H9 (cell line): ENCODE measurements around the gene TUBA8. TPM values are rescaled to one million over a fixed set of nuclear protein-coding genes. Genes with fewer than 3 reads are reported as not detected.

Source experiments
- DNase-seq: peaks from one replicate; pipeline ENCODE4 v3.0.0-alpha.2; 2017
- H2AFZ ChIP-seq: one replicate; pipeline ENCODE4 v1.6.1; 2013; ENCODE audit warnings: mild to moderate bottlenecking, low read length, control low read depth, moderate library complexity
- H2AK5ac ChIP-seq: 2 replicates; pipeline ENCODE4 v1.6.1; 2013; ENCODE audit warnings: low read length, control low read depth, mixed read lengths; ENCODE audit not compliant: insufficient read length
- H2BK120ac ChIP-seq: one replicate; pipeline ENCODE4 v1.6.1; 2013; ENCODE audit warnings: low read depth, mild to moderate bottlenecking, low read length, control low read depth, inconsistent platforms; ENCODE audit not compliant: poor library complexity, severe bottlenecking
- H2BK12ac ChIP-seq: 2 replicates; pipeline ENCODE4 v1.6.1; 2013; ENCODE audit warnings: low read length, control low read depth, mixed read lengths, low read depth; ENCODE audit not compliant: insufficient read length
- H2BK15ac ChIP-seq: 2 replicates; pipeline ENCODE4 v1.6.1; 2013; ENCODE audit warnings: low read depth, low read length, control low read depth
- H2BK20ac ChIP-seq: one replicate; pipeline ENCODE4 v1.6.1; 2013; ENCODE audit warnings: low read depth, mild to moderate bottlenecking, low read length, control low read depth, inconsistent platforms; ENCODE audit not compliant: poor library complexity, severe bottlenecking
- H2BK5ac ChIP-seq: 2 replicates; pipeline ENCODE4 v1.6.1; 2013; ENCODE audit warnings: low read length, control low read depth, mixed read lengths; ENCODE audit not compliant: insufficient read length
- H3K14ac ChIP-seq: 2 replicates; pipeline ENCODE4 v1.6.1; 2013; ENCODE audit warnings: low read length, control low read depth; ENCODE audit not compliant: insufficient read depth
- H3K18ac ChIP-seq: 2 replicates; pipeline ENCODE4 v1.6.1; 2013; ENCODE audit warnings: low read depth, mild to moderate bottlenecking, mixed read lengths, low read length, control low read depth; ENCODE audit not compliant: insufficient read length
- H3K23ac ChIP-seq: 2 replicates; pipeline ENCODE4 v1.6.1; 2013; ENCODE audit warnings: low read length, control low read depth, mixed read lengths, low read depth; ENCODE audit not compliant: insufficient read length
- H3K23me2 ChIP-seq: 2 replicates; pipeline ENCODE4 v1.6.1; 2013; ENCODE audit warnings: low read depth, mild to moderate bottlenecking, mixed read lengths, low read length, control low read depth; ENCODE audit not compliant: insufficient read length, poor library complexity, severe bottlenecking
- H3K27ac ChIP-seq: 2 replicates; pipeline ENCODE4 v1.5.1; 2013; ENCODE audit warnings: low read length, control low read depth, mixed read lengths, low read depth; ENCODE audit not compliant: insufficient read length
- H3K27me3 ChIP-seq: 2 replicates; pipeline ENCODE4 v1.6.1; 2013; ENCODE audit warnings: low read length, control low read depth, inconsistent platforms; ENCODE audit not compliant: insufficient read depth
- H3K4ac ChIP-seq: 2 replicates; pipeline ENCODE4 v1.6.1; 2013; ENCODE audit warnings: low read depth, mild to moderate bottlenecking, control low read depth, inconsistent platforms, low read length, moderate library complexity
- H3K4me1 ChIP-seq: 2 replicates; pipeline ENCODE4 v1.6.1; 2013; ENCODE audit warnings: low read length, control low read depth, inconsistent platforms; ENCODE audit not compliant: insufficient read depth
- H3K4me2 ChIP-seq: 2 replicates; pipeline ENCODE4 v1.6.1; 2013; ENCODE audit warnings: low read length, control low read depth, mixed read lengths; ENCODE audit not compliant: insufficient read length, insufficient read depth
- H3K56ac ChIP-seq: 2 replicates; pipeline ENCODE4 v1.6.1; 2013; ENCODE audit warnings: low read depth, mild to moderate bottlenecking, mixed read lengths, low read length, control low read depth; ENCODE audit not compliant: insufficient read length
- H3K79me1 ChIP-seq: 2 replicates; pipeline ENCODE4 v1.6.1; 2013; ENCODE audit warnings: low read depth, mild to moderate bottlenecking, moderate library complexity, low read length, control low read depth, inconsistent platforms; ENCODE audit not compliant: insufficient read depth, poor library complexity, severe bottlenecking
- H3K79me2 ChIP-seq: 2 replicates; pipeline ENCODE4 v1.6.1; 2013; ENCODE audit warnings: low read length, control low read depth, inconsistent platforms; ENCODE audit not compliant: insufficient read depth
- H3K9ac ChIP-seq: 2 replicates; pipeline ENCODE4 v1.6.1; 2013; ENCODE audit warnings: low read length, control low read depth, mixed read lengths; ENCODE audit not compliant: insufficient read length; ENCODE audit errors: extremely low read depth
- H3K9me3 ChIP-seq: one replicate; pipeline ENCODE4 v1.6.1; 2013; ENCODE audit warnings: low read depth, low read length, inconsistent platforms; ENCODE audit not compliant: control insufficient read depth
- H3T11ph ChIP-seq: one replicate; pipeline ENCODE4 v1.6.1; 2013; ENCODE audit warnings: mild to moderate bottlenecking, low read length, control low read depth, inconsistent platforms
- H4K20me1 ChIP-seq: one replicate; pipeline ENCODE4 v1.6.1; 2013; ENCODE audit not compliant: control insufficient read depth, insufficient read length, insufficient read depth
- H4K5ac ChIP-seq: 2 replicates; pipeline ENCODE4 v1.6.1; 2013; ENCODE audit warnings: low read depth, mild to moderate bottlenecking, mixed read lengths, low read length, control low read depth; ENCODE audit not compliant: insufficient read length
- H4K8ac ChIP-seq: replicated peaks from 2 replicates; pipeline ENCODE4 v1.6.1; 2013; ENCODE audit warnings: low read length, control low read depth, mixed read lengths, low read depth; ENCODE audit not compliant: insufficient read length
- H4K91ac ChIP-seq: 2 replicates; pipeline ENCODE4 v1.6.1; 2013; ENCODE audit warnings: low read depth, mild to moderate bottlenecking, moderate library complexity, mixed read lengths, low read length, control low read depth; ENCODE audit not compliant: insufficient read length
- H3K27ac Mint-ChIP-seq, 3 experiments: 2 replicates in 2 of 3; 3 replicates in 1 of 3; pipeline ENCODE4 v1.8.0; 2020 to 2021; ENCODE audit warnings: mixed read lengths in 3 of 3, mild to moderate bottlenecking in 1 of 3, moderate library complexity in 1 of 3
- H3K27me3 Mint-ChIP-seq: 2 replicates; pipeline ENCODE4 v1.8.0; 2021; ENCODE audit warnings: low read depth, mild to moderate bottlenecking, moderate library complexity, mixed read lengths
- H3K36me3 Mint-ChIP-seq, 3 experiments: 2 replicates in 2 of 3; 3 replicates in 1 of 3; pipeline ENCODE4 v1.8.0; 2020 to 2021; ENCODE audit warnings: low read depth in 3 of 3, mixed read lengths in 3 of 3; ENCODE audit not compliant: insufficient read depth in 1 of 3
- H3K4me1 Mint-ChIP-seq, 2 experiments: 2 replicates each; pipeline ENCODE4 v1.8.0; 2020; ENCODE audit warnings: mixed read lengths in 2 of 2
- H3K4me3 Mint-ChIP-seq, 2 experiments: 2 replicates in 1 of 2; 3 replicates in 1 of 2; pipeline ENCODE4 v1.8.0; 2020 to 2021; ENCODE audit warnings: mild to moderate bottlenecking in 2 of 2, mixed read lengths in 2 of 2, moderate library complexity in 1 of 2
- H3K9me3 Mint-ChIP-seq, 2 experiments: 2 replicates in 1 of 2; 3 replicates in 1 of 2; pipeline ENCODE4 v1.8.0; 2020; ENCODE audit warnings: mild to moderate bottlenecking in 2 of 2, mixed read lengths in 2 of 2, moderate library complexity in 1 of 2
- CTCF ChIP-seq: fragments of 200-600 bp; sonication (generic); conservative IDR thresholded peaks from 3 replicates; pipeline ENCODE4 v1.8.0; 2021; ENCODE audit warnings: antibody characterized with exemption, mild to moderate bottlenecking
- WGBS: extraction: QIAGEN DNeasy Blood & Tissue Kit; methylation state at CpG from one replicate; pipeline ENCODE4 v1.1.7; 2013; ENCODE audit warnings: missing lambda C conversion rate, low lambda C conversion rate, mixed read lengths; ENCODE audit not compliant: insufficient read length; ENCODE audit errors: extremely low coverage; 5-methylcytosine and 5-hydroxymethylcytosine counted together
- total RNA-seq: library from RNA; stranded (reverse); gene quantifications from 2 replicates; pipeline ENCODE4 v1.2.1, GENCODE V29; 2021

The TUBA8 gene
- total RNA-seq, 1 experiment from 2014 or later: 2.0 TPM

- WGBS: no CpG with 5 or more reads among the region's 14 CpGs
- Histone ChIP-seq H2AFZ (no peak overlapping the region), H3K23ac (no peak overlapping the region), H3K56ac (no peak overlapping the region), H4K20me1 (no peaks in the 10 kb centered on the region), H2BK15ac (no peak overlapping the region), H3K9me3 (peaks cover 5% of the 10 kb centered on the region), H2BK120ac (no peak overlapping the region), H4K8ac (no peak overlapping the region), H3K27me3 (peaks cover 10% of the 10 kb centered on the region), H3K9ac (no peak overlapping the region), H3K4me1 (no peaks in the 10 kb centered on the region), H3K23me2 (peaks cover 10% of the 10 kb centered on the region), H3T11ph (no peak overlapping the region), H3K4ac (no peak overlapping the region), H3K18ac (no peak overlapping the region), H2AK5ac (no peak overlapping the region), H3K14ac (no peak overlapping the region), H3K79me2 (no peaks in the 10 kb centered on the region), H2BK20ac (no peak overlapping the region), H2BK5ac (no peak overlapping the region), H3K4me2 (peak overlapping the region; percentile 23), H4K91ac (no peak overlapping the region), H3K79me1 (no peaks in the 10 kb centered on the region), H2BK12ac (no peak overlapping the region), H4K5ac (no peak overlapping the region), H3K27ac (no peak overlapping the region)
- Mint-ChIP-seq H3K4me1 (peaks cover 11 to 13% of the 10 kb centered on the region in 2 experiments), H3K27ac (no peak overlapping the region; a peak in 1 of 7 replicates), H3K36me3 (peaks cover 6 to 13% (median 7%) of the 10 kb centered on the region in 3 experiments; a peak in 6 of 7 replicates), H3K9me3 (peaks cover 18 to 29% of the 10 kb centered on the region in 2 experiments), H3K27me3 (peaks cover 80% of the 10 kb centered on the region), H3K4me3 (peak overlapping the region; percentile 55 to 71)
- no peak for TF ChIP-seq CTCF
- no peak for DNase-seq
Measured at GRCh38 chr22:18109410-18110193, 1.0 kb upstream of the TUBA8 start.
